Measurements from ENCODE around the gene BEGAIN. TPM values are rescaled to one million over a fixed set of nuclear protein-coding genes. Genes with fewer than 3 reads are reported as not detected.

Gene BEGAIN
- total RNA-seq, 1 donor from 2014 or later: 5.1 TPM

DNA sequence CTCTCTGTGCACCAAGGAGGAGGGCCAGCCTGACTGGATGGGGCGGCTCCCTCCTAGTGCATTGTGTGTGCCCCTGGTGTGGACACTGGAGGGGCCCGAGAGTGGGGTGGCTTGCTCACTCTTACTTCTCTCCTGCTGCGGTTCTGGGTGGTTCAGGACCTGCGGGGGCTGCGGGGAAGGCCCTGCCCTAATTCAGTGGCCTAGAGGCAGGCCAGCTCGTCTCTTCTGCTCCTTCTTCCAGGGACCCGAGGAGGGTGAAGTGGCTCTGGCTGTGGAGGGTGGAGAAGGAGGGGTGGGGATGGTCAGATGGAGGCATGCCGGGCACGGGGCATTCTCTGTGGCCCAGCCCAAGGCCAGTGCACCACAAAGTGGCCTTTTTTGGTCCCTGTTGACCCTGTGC is 87.1 kb downstream of the BEGAIN start:
- H3K36me3 Mint-ChIP-seq: peaks cover 14% of the 10 kb centered on the region
- H3K27ac Mint-ChIP-seq: no peak overlapping the region
- H3K4me1 Mint-ChIP-seq: no peaks in the 10 kb centered on the region
- H3K27me3 Mint-ChIP-seq (ENCODE audit: low read depth): no peaks in the 10 kb centered on the region
- H3K4me3 Mint-ChIP-seq: no peak overlapping the region
- peaks cover 20% of the 10 kb centered on the region for H3K9me3 Mint-ChIP-seq
- TF ChIP-seq, protein P1, sequence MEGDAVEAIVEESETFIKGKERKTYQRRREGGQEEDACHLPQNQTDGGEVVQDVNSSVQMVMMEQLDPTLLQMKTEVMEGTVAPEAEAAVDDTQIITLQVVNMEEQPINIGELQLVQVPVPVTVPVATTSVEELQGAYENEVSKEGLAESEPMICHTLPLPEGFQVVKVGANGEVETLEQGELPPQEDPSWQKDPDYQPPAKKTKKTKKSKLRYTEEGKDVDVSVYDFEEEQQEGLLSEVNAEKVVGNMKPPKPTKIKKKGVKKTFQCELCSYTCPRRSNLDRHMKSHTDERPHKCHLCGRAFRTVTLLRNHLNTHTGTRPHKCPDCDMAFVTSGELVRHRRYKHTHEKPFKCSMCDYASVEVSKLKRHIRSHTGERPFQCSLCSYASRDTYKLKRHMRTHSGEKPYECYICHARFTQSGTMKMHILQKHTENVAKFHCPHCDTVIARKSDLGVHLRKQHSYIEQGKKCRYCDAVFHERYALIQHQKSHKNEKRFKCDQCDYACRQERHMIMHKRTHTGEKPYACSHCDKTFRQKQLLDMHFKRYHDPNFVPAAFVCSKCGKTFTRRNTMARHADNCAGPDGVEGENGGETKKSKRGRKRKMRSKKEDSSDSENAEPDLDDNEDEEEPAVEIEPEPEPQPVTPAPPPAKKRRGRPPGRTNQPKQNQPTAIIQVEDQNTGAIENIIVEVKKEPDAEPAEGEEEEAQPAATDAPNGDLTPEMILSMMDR (IDR thresholded peaks at IDR 0.05; ENCODE audit: unreplicated experiment): no peak
- no peak for DNase-seq (ENCODE audit: low spot score in 2 of 2, unreplicated experiment in 2 of 2)

DNA sequence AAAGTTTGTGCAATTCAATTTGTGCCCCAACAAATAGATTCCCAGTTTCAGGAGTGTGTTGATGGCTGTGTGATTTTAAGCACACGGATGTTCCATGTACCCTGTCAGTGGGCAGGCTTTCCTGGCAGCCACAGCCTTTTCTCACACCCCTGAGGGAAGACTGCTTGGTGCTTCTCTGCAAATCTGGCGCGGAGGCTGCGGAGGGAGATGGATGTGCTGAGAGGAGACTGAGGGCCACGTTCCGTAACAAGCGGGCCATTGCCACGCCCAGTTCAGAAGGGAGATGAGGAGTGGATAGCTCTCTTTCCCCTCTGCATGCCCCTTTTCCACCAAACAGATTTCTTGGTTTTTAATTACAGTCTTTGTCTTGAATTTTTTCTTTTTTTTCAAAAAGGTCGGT is 89.1 kb downstream of the BEGAIN start:
- no peak overlapping the region for H3K27ac Mint-ChIP-seq
- no peak for DNase-seq (ENCODE audit: low spot score in 2 of 2, unreplicated experiment in 2 of 2)

DNA sequence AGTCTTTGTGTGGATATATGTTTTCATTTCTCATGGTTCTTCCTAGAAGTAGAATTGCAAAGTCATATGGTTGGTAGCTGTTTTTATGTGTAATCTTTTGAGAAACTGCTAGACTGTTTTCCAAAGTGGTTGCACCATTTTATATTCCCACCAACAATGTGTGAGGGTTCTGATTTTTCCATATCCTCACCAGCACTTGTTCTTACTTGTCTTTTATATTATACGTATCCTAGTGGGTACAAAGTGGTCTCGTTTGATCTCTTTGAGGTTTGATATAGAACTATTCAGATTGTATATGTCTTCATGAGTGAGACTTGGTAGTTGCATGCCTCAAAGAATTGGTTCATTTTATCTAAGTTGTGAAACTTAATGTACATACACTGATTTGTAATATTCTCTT is 91.3 kb downstream of the BEGAIN start:
- Mint-ChIP-seq H3K27ac (no peak overlapping the region), H3K4me1 (no peaks in the 10 kb centered on the region), H3K36me3 (peaks cover 9% of the 10 kb centered on the region), H3K9me3 (peaks cover 11% of the 10 kb centered on the region), H3K27me3 (ENCODE audit: low read depth) (no peaks in the 10 kb centered on the region), H3K4me3 (no peak overlapping the region)
- DNase-seq (ENCODE audit: low spot score in 2 of 2, unreplicated experiment in 2 of 2): no peak
- TF ChIP-seq, protein P1 (IDR thresholded peaks at IDR 0.05; ENCODE audit: unreplicated experiment): no peak

More for the DNA sequence above, 89.1 kb downstream of the BEGAIN start:
- H3K9me3 Mint-ChIP-seq: peaks cover 11% of the 10 kb centered on the region
- TF ChIP-seq, protein P1 (IDR thresholded peaks at IDR 0.05; ENCODE audit: unreplicated experiment): no peak
- H3K27me3 Mint-ChIP-seq (ENCODE audit: low read depth): no peaks in the 10 kb centered on the region
- no peak overlapping the region for H3K4me3 Mint-ChIP-seq
- peaks cover 9% of the 10 kb centered on the region for H3K36me3 Mint-ChIP-seq
- no peaks in the 10 kb centered on the region for H3K4me1 Mint-ChIP-seq

DNA sequence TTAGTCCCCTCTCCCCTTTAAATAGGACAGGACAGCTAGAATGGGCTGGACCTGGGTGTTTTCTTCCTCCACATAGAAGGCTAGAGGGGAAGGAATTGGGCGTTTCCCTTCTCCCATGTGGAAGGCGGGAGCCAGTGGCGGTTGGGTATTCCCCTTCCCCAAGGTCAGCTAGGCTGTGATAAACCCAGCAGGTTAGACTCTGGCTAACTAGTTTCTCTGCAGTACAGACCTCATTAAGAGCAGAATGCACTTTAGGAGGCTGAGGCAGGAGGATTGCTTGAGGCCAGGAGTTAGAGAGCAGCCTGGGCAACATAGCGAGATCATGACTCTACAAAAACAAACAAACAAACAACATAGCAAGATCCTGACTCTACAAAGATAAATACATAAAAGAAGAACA is 92.6 kb downstream of the BEGAIN start:
- Mint-ChIP-seq H3K9me3 (peaks cover 11% of the 10 kb centered on the region), H3K4me3 (no peak overlapping the region), H3K27me3 (ENCODE audit: low read depth) (no peaks in the 10 kb centered on the region), H3K4me1 (no peaks in the 10 kb centered on the region), H3K27ac (no peak overlapping the region), H3K36me3 (peaks cover 9% of the 10 kb centered on the region)
- TF ChIP-seq, protein P1 (IDR thresholded peaks at IDR 0.05; ENCODE audit: unreplicated experiment): no peak
- no peak for DNase-seq (ENCODE audit: low spot score in 2 of 2, unreplicated experiment in 2 of 2)

DNA sequence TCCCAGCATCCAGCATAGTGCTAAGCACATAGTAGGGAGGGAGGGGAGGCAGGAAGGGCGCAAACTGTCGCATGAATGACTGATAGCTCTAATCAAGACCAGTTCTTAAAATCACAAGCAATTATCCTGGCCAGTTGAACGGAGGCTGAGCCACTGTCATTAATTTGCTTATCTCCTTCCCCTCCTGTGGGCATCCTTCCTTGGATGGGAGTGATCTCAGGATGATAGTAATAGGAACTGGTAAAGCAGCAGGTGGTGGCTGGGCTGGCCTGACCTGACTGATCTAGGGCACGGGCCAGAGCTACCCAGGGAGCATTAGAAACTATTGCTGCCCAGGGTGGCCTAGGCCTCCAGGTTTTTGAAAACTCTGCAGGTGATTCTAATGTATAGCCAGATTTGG is 97.0 kb downstream of the BEGAIN start:
- Mint-ChIP-seq H3K36me3 (no peaks in the 10 kb centered on the region), H3K27me3 (ENCODE audit: low read depth) (no peaks in the 10 kb centered on the region), H3K4me1 (no peaks in the 10 kb centered on the region), H3K4me3 (no peak overlapping the region), H3K27ac (no peak overlapping the region), H3K9me3 (no peaks in the 10 kb centered on the region)
- TF ChIP-seq, protein P1 (IDR thresholded peaks at IDR 0.05; ENCODE audit: unreplicated experiment): no peak
- no peak for DNase-seq (ENCODE audit: low spot score in 2 of 2, unreplicated experiment in 2 of 2)

DNA sequence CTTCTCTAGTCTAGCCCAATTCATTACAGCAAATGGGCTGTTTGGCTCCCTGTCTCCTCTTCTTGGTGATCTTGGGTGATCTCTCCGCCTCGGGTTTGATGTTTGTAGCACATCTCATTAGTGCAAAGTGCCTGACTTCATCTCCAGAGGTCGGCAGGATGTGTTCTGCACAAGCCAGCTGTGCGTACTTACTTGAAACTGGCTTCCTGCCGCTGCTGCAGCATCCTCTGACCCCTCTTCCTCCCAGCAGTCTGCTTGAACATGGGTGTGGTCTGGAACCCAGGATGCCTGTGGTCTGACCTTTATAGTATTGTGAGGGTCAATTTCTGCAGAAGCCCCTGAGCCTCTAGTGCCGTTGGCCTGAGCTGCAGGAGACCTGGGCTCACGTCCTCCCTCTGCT is 99.2 kb downstream of the BEGAIN start:
- no peak for DNase-seq (ENCODE audit: low spot score in 2 of 2, unreplicated experiment in 2 of 2)
- Mint-ChIP-seq H3K27me3 (ENCODE audit: low read depth) (no peaks in the 10 kb centered on the region), H3K4me3 (no peak overlapping the region), H3K36me3 (peaks cover 5% of the 10 kb centered on the region), H3K4me1 (no peaks in the 10 kb centered on the region), H3K9me3 (no peaks in the 10 kb centered on the region), H3K27ac (no peak overlapping the region)
- TF ChIP-seq, protein P1 (IDR thresholded peaks at IDR 0.05; ENCODE audit: unreplicated experiment): no peak
